GM18873 (cell line): ENCODE results near the gene MCIDAS.

Source experiments
- ATAC-seq: cut with Tn5 transposase; IDR thresholded peaks from one replicate; pipeline ENCODE4 v1.9.1; 2021; ENCODE audit warnings: mild to moderate bottlenecking, moderate library complexity, moderate number of reproducible peaks; ENCODE audit not compliant: unreplicated experiment, low FRiP score

Gene MCIDAS

GRCh38 chr5:55222985-55223811, 3.9 kb downstream of the MCIDAS start:
- ATAC-seq = no peak

GRCh38 chr5:55222092-55222984, 4.8 kb downstream of the MCIDAS start:
- no peak for ATAC-seq

- no peak for ATAC-seq
Observed at GRCh38 chr5:55220433-55221185, 6.5 kb downstream of the MCIDAS start.

- ATAC-seq = no peak
Observed at GRCh38 chr5:55219770-55220169, 7.3 kb downstream of the MCIDAS start.

GRCh38 chr5:55218967-55219366, 8.1 kb downstream of the MCIDAS start:
- ATAC-seq = no peak

GRCh38 chr5:55211184-55211874, 15.8 kb downstream of the MCIDAS start:
- no peak for ATAC-seq

GRCh38 chr5:55205001-55205400, 22.1 kb downstream of the MCIDAS start:
- no peak for ATAC-seq

GRCh38 chr5:55191165-55191564, 36.0 kb downstream of the MCIDAS start:
- no peak for ATAC-seq

GRCh38 chr5:55188656-55189540, 38.2 kb downstream of the MCIDAS start:
- no peak for ATAC-seq

- ATAC-seq = no peak
Observed at GRCh38 chr5:55187370-55187769, 39.7 kb downstream of the MCIDAS start.

- ATAC-seq = no peak
Observed at GRCh38 chr5:55180016-55180415, 47.1 kb downstream of the MCIDAS start.

- ATAC-seq = no peak
Observed at GRCh38 chr5:55177078-55177477, 50.0 kb downstream of the MCIDAS start.

- no peak for ATAC-seq
Observed at GRCh38 chr5:55176176-55176818, 50.8 kb downstream of the MCIDAS start.

GRCh38 chr5:55175781-55176175, 51.3 kb downstream of the MCIDAS start:
- no peak for ATAC-seq

GRCh38 chr5:55173687-55174230, 53.4 kb downstream of the MCIDAS start:
- peak; percentile 7 for ATAC-seq

GRCh38 chr5:55172937-55173686, 54.0 kb downstream of the MCIDAS start, which contains the start of gene CDC20B:
Gene CDC20B (minus strand): TSS chr5:55173177. CDS start chr5:55173000, 177 bp downstream.
- ATAC-seq = peak; percentile 51

GRCh38 chr5:55172051-55172899, 54.8 kb downstream of the MCIDAS start:
- peak; percentile 67 for ATAC-seq
